ENCODE measurements around the gene SPINK7. TPM values are rescaled to one million over a fixed set of nuclear protein-coding genes. Genes with fewer than 3 reads are reported as not detected.

The SPINK7 gene
- total and polyA plus RNA-seq, 2 donors (not counting 1 experiment from before 2014, with no cell fraction given), result not detected

DNA sequence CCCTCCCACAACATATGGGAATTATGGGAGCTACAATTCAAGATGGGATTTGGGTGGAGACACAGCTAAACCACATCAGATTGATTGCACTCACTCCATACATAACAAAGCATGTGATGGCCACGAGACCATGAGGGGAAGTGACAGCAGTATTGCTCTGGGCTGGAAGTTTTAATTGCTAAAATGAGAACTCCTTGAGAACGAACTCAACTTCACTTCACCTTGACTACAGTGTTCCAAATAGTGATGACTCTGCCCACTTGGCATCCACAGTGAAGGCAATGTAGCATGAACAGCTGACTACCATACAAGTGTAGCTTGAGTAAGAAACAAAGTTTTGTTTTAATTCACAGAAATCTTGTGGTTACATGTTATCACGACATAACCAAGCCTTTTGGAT lies 739 bp upstream of the SPINK7 start:
- TF ChIP-seq EZH2 (IDR thresholded peaks at IDR 0.05; ENCODE audit: borderline replicate concordance, insufficient read depth, low read depth, low read length, poor library complexity, severe bottlenecking), result no peak
- TF ChIP-seq, protein P1, sequence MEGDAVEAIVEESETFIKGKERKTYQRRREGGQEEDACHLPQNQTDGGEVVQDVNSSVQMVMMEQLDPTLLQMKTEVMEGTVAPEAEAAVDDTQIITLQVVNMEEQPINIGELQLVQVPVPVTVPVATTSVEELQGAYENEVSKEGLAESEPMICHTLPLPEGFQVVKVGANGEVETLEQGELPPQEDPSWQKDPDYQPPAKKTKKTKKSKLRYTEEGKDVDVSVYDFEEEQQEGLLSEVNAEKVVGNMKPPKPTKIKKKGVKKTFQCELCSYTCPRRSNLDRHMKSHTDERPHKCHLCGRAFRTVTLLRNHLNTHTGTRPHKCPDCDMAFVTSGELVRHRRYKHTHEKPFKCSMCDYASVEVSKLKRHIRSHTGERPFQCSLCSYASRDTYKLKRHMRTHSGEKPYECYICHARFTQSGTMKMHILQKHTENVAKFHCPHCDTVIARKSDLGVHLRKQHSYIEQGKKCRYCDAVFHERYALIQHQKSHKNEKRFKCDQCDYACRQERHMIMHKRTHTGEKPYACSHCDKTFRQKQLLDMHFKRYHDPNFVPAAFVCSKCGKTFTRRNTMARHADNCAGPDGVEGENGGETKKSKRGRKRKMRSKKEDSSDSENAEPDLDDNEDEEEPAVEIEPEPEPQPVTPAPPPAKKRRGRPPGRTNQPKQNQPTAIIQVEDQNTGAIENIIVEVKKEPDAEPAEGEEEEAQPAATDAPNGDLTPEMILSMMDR (IDR thresholded peaks at IDR 0.05), result no peak
- intact Hi-C loops (cut with micrococcal nuclease), result no loop called here
- Histone ChIP-seq H3K79me2 (ENCODE audit: control insufficient read depth, insufficient read depth, low read length) (no peaks in the 10 kb centered on the region), H3K27ac (ENCODE audit: low read length in 2 of 2) (no peak overlapping the region), H3K9ac (ENCODE audit: low read length) (no peak overlapping the region), H3K27me3 (replicated peaks in 1 of 4; ENCODE audit: control extremely low read depth in 1 of 4, control insufficient read depth in 3 of 4, insufficient read depth in 4 of 4, low read length in 3 of 4) (no peaks in the 10 kb centered on the region), H3K4me3 (ENCODE audit: control extremely low read depth in 1 of 5, extremely low read depth in 1 of 5, insufficient read depth in 1 of 5, low read depth in 2 of 5, low read length in 4 of 5) (no peak overlapping the region), H3K4me2 (replicated peaks; ENCODE audit: low read depth, low read length, poor library complexity, severe bottlenecking) (no peak overlapping the region), H3K36me3 (replicated peaks in 1 of 2; ENCODE audit: control extremely low read depth in 1 of 2, control insufficient read depth in 1 of 2, extremely low read depth in 1 of 2, insufficient read depth in 2 of 2, low read length in 1 of 2) (no peaks in the 10 kb centered on the region), H4K20me1 (ENCODE audit: control insufficient read depth, insufficient read depth, low read length, poor library complexity, severe bottlenecking) (no peaks in the 10 kb centered on the region), H3K9me3 (ENCODE audit: control extremely low read depth in 1 of 3, control insufficient read depth in 2 of 3, insufficient read depth in 1 of 3, low read length in 2 of 3) (no peaks in the 10 kb centered on the region), H2AFZ (ENCODE audit: insufficient read depth, low read depth, low read length, poor library complexity, severe bottlenecking) (no peak overlapping the region), H3K4me1 (ENCODE audit: control insufficient read depth in 2 of 2, insufficient read depth in 2 of 2, low read length in 2 of 2) (no peaks in the 10 kb centered on the region)
- no peak overlapping the region for H3K27ac Mint-ChIP-seq
- DNase-seq (no peak), ATAC-seq (ENCODE audit: low read depth) (no peak)
- H3K27me3 Mint-ChIP-seq, result no peaks in the 10 kb centered on the region
- peaks cover 2% of the 10 kb centered on the region for H3K9me3 Mint-ChIP-seq (ENCODE audit: insufficient read depth)
- ChIA-PET POLR2A (no interaction called here), CTCF (no interaction called here)
- H3K4me1 Mint-ChIP-seq, result no peaks in the 10 kb centered on the region
- WGBS (ENCODE audit: insufficient coverage), result no CpG with 5 or more reads among the region's 3 CpGs
- H3K4me3 Mint-ChIP-seq, result no peak overlapping the region

DNA sequence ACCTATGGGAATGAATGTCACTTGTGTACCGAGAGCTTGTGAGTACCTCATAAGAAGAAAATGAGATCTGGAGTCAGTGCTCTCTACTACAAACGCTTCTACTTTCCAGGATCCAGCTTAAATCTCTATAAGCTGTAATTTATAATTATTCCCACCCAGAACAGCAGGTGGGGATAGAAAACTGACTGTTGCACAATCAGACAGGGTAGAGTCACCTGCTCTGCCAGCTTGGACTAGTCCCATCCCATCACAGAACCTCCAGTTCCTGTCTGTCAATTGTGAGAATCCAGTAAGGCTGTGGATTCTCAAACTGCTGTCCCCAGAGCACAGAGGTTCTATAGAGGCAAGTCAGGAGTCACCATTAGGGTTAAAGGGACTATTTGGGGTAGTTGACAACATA lies 2.0 kb downstream of the SPINK7 start:
- intact Hi-C loops (cut with micrococcal nuclease), result no loop called here
- H3K9ac ChIP-seq (ENCODE audit: low read length), result no peak overlapping the region
- H3K27me3 ChIP-seq (replicated peaks in 1 of 4; ENCODE audit: control extremely low read depth in 1 of 4, control insufficient read depth in 3 of 4, insufficient read depth in 4 of 4, low read length in 3 of 4), result no peaks in the 10 kb centered on the region
- H4K20me1 ChIP-seq (ENCODE audit: control insufficient read depth, insufficient read depth, low read length, poor library complexity, severe bottlenecking), result no peaks in the 10 kb centered on the region
- DNase-seq (no peak), ATAC-seq (ENCODE audit: low read depth) (no peak)
- TF ChIP-seq, protein P1 (IDR thresholded peaks at IDR 0.05), result no peak
- no peak for TF ChIP-seq EZH2 (IDR thresholded peaks at IDR 0.05; ENCODE audit: borderline replicate concordance, insufficient read depth, low read depth, low read length, poor library complexity, severe bottlenecking)
- no peak overlapping the region for H2AFZ ChIP-seq (ENCODE audit: insufficient read depth, low read depth, low read length, poor library complexity, severe bottlenecking)
- no CpG with 5 or more reads among the region's 2 CpGs for WGBS (ENCODE audit: insufficient coverage)
- H3K4me3 ChIP-seq (ENCODE audit: control extremely low read depth in 1 of 5, extremely low read depth in 1 of 5, insufficient read depth in 1 of 5, low read depth in 2 of 5, low read length in 4 of 5), result no peak overlapping the region
- H3K4me3 Mint-ChIP-seq, result no peak overlapping the region
- ChIA-PET CTCF (interaction anchor here (1.2 to 1.3 kb wide), 2 partner anchors 128 to 169 kb away, joined by 3 to 4 read pairs; no protein-coding TSS in a partner anchor), POLR2A (no interaction called here)
- H3K36me3 ChIP-seq (replicated peaks in 1 of 2; ENCODE audit: control extremely low read depth in 1 of 2, control insufficient read depth in 1 of 2, extremely low read depth in 1 of 2, insufficient read depth in 2 of 2, low read length in 1 of 2), result no peaks in the 10 kb centered on the region
- H3K4me2 ChIP-seq (replicated peaks; ENCODE audit: low read depth, low read length, poor library complexity, severe bottlenecking), result no peak overlapping the region
- no peaks in the 10 kb centered on the region for H3K27me3 Mint-ChIP-seq
- no peaks in the 10 kb centered on the region for H3K9me3 ChIP-seq (ENCODE audit: control extremely low read depth in 1 of 3, control insufficient read depth in 2 of 3, insufficient read depth in 1 of 3, low read length in 2 of 3)
- H3K4me1 Mint-ChIP-seq, result no peaks in the 10 kb centered on the region
- no peak overlapping the region for H3K27ac Mint-ChIP-seq
- no peaks in the 10 kb centered on the region for H3K79me2 ChIP-seq (ENCODE audit: control insufficient read depth, insufficient read depth, low read length)
- H3K27ac ChIP-seq (ENCODE audit: low read length in 2 of 2), result no peak overlapping the region
- H3K9me3 Mint-ChIP-seq (ENCODE audit: insufficient read depth), result no peaks in the 10 kb centered on the region
- no peaks in the 10 kb centered on the region for H3K4me1 ChIP-seq (ENCODE audit: control insufficient read depth in 2 of 2, insufficient read depth in 2 of 2, low read length in 2 of 2)
